Pancreas (tissue), 10 donors: Measurements from ENCODE around the gene PACRG. TPM values are rescaled to one million over a fixed set of nuclear protein-coding genes. Genes with fewer than 3 reads are reported as not detected.

Source experiments
- ATAC-seq, 4 donors: fragments of 200-7000 bp; cut with Tn5 transposase; one replicate each; pipeline versions ENCODE4 v1.8.0 to v1.9.1; 2020; ENCODE audit warnings: mild to moderate bottlenecking in 4 of 4, moderate library complexity in 4 of 4
- DNase-seq, 6 donors: peaks; one replicate each; pipeline ENCODE4 v3.0.0-alpha.2; 2020
- FAIRE-seq: peaks from 2 replicates; lab custom pipeline; 2012; peaks lifted over from hg19 to GRCh38; lab: Jason Lieb, UNC
- H3K27ac ChIP-seq, 4 donors: fragments of 200-600 bp; sonication (generic); 1 replicate in 3 of 4; 2 replicates in 1 of 4; pipeline versions ENCODE4 v1.5.0 to v1.8.0; 2020
- H3K27me3 ChIP-seq, 4 donors: fragments of 200-600 bp; one replicate each; pipeline ENCODE4 v1.8.0; 2021
- H3K36me3 ChIP-seq, 3 donors: fragments of 200-600 bp; sonication (generic) in 1 of 3; one replicate each; pipeline versions ENCODE4 v1.5.0 to v1.8.0; 2020 to 2021
- H3K4me1 ChIP-seq, 3 donors: fragments of 200-600 bp; one replicate each; pipeline ENCODE4 v1.8.0; 2021
- H3K4me3 ChIP-seq, 4 donors: fragments of 200-600 bp; sonication (generic) in 2 of 4; one replicate each; pipeline versions ENCODE4 v1.5.0 to v1.8.0; 2020 to 2021
- H3K9me3 ChIP-seq, 4 donors: fragments of 200-600 bp; one replicate each; pipeline ENCODE4 v1.8.0; 2021
- CTCF ChIP-seq, 4 donors: fragments of 200-600 bp; sonication (generic) in 3 of 4; IDR thresholded peaks; one replicate each; pipeline versions ENCODE4 v1.5.0 to v1.8.0; 2021; ENCODE audit warnings: antibody characterized with exemption in 4 of 4
- WGBS, 2 donors: extraction: QIAGEN DNeasy Blood & Tissue Kit; methylation state at CpG; one replicate each; pipeline ENCODE4 v1.1.7; 2013; 5-methylcytosine and 5-hydroxymethylcytosine counted together
- intact Hi-C, 3 donors: fragments of 100-400 bp; cut with DNase I; formaldehyde crosslinking; loops; one replicate each; pipeline versions ENCODE4 v1.11.1 to v1.14.2; 2022
- polyA plus RNA-seq, 2 donors: library from polyadenylated mRNA; stranded (reverse); fragments of 200-250 nt; gene quantifications; one replicate each; pipeline ENCODE4 v1.2.3, GENCODE V29; 2013
- total RNA-seq, 6 donors: library from RNA; stranded (reverse); fragmentation: NEBNext Ultra II Directional in 4 of 6; extraction: Animal tissue kit (Norgen Biotek cat#: 25700) in 4 of 6; gene quantifications; one replicate each; pipeline versions ENCODE4 v1.2.1 to v1.2.4, GENCODE V29; 2021 to 2023
- donor health status: healthy with polysubstance abuse.
- donor health status: DM: no; HTN: no; CAD: no; lungs with moderate emphysema.
- donor health status: DM: no; HTN: no; CAD: no.
- donor health status: control.
- donor health status: control.
- donor health status: Bipolar disorder and iron deficiency.
- donor health status: DM: yes; HTN: yes; CAD: no.
- donor health status: DM: no; HTN: no; CAD: no.
- donor health status: DM: no; HTN: no; CAD: no.
- donor health status: DM: yes; HTN: yes; CAD: no.

PACRG gene
- total and polyA plus RNA-seq, 8 donors: 2.5 to 7.1 (median 3.5) TPM

GRCh38 chr6:163122365-163122764 lies 394.6 kb downstream of the PACRG start:
- WGBS, 2 donors: 93 to 95% methylated on average over 12 of the region's 12 CpGs
- H3K36me3 ChIP-seq: no peaks in the 10 kb centered on the region
- H3K4me3 ChIP-seq: no peak overlapping the region
- DNase-seq (no peak), FAIRE-seq (no peak), ATAC-seq (no peak)
- H3K27ac ChIP-seq: no peak overlapping the region
- H3K27me3 ChIP-seq: no peaks in the 10 kb centered on the region
- no peaks in the 10 kb centered on the region for H3K9me3 ChIP-seq
- intact Hi-C loops: no loop called here
- TF ChIP-seq CTCF (IDR thresholded peaks at IDR 0.05): no peak
- no peaks in the 10 kb centered on the region for H3K4me1 ChIP-seq

GRCh38 chr6:163123098-163123497 lies 395.3 kb downstream of the PACRG start:
- no peak for ATAC-seq
- no peak for DNase-seq
- Histone ChIP-seq H3K4me3 (no peak overlapping the region), H3K27ac (no peak overlapping the region), H3K36me3 (no peaks in the 10 kb centered on the region), H3K27me3 (no peaks in the 10 kb centered on the region), H3K9me3 (no peaks in the 10 kb centered on the region), H3K4me1 (no peaks in the 10 kb centered on the region)
- FAIRE-seq: no peak
- no peak for TF ChIP-seq CTCF (IDR thresholded peaks at IDR 0.05)
- 79 to 84% methylated on average over 9 of the region's 9 CpGs for WGBS, 2 donors
- intact Hi-C loops: no loop called here

GRCh38 chr6:163126741-163127140 lies 399.0 kb downstream of the PACRG start:
- Histone ChIP-seq H3K9me3 (no peaks in the 10 kb centered on the region), H3K27me3 (no peaks in the 10 kb centered on the region), H3K36me3 (no peaks in the 10 kb centered on the region), H3K27ac (no peak overlapping the region), H3K4me3 (no peak overlapping the region), H3K4me1 (no peaks in the 10 kb centered on the region)
- intact Hi-C loops: no loop called here
- 85 to 92% methylated on average over 4 of the region's 4 CpGs for WGBS, 2 donors
- no peak for FAIRE-seq
- TF ChIP-seq CTCF (IDR thresholded peaks at IDR 0.05): no peak
- DNase-seq: no peak
- ATAC-seq: no peak

GRCh38 chr6:163127587-163127986 lies 399.8 kb downstream of the PACRG start:
- intact Hi-C loops: no loop called here
- 94 to 98% methylated on average over 1 of the region's 1 CpG for WGBS, 2 donors
- no peaks in the 10 kb centered on the region for H3K27me3 ChIP-seq
- TF ChIP-seq CTCF (IDR thresholded peaks at IDR 0.05): no peak
- DNase-seq (no peak), FAIRE-seq (no peak), ATAC-seq (no peak)
- no peaks in the 10 kb centered on the region for H3K9me3 ChIP-seq
- no peak overlapping the region for H3K27ac ChIP-seq
- H3K4me1 ChIP-seq: no peaks in the 10 kb centered on the region
- no peaks in the 10 kb centered on the region for H3K36me3 ChIP-seq
- H3K4me3 ChIP-seq: no peak overlapping the region

- FAIRE-seq (no peak), DNase-seq (no peak), ATAC-seq (no peak)
- no peak overlapping the region for H3K4me3 ChIP-seq
- H3K36me3 ChIP-seq: no peaks in the 10 kb centered on the region
- TF ChIP-seq CTCF (IDR thresholded peaks at IDR 0.05): no peak
- intact Hi-C loops: no loop called here
- no peaks in the 10 kb centered on the region for H3K27me3 ChIP-seq
- 89 to 96% methylated on average over 2 of the region's 2 CpGs for WGBS, 2 donors
- H3K9me3 ChIP-seq: no peaks in the 10 kb centered on the region
- H3K4me1 ChIP-seq: no peaks in the 10 kb centered on the region
- H3K27ac ChIP-seq: no peak overlapping the region
Measured at GRCh38 chr6:163128324-163128723, 400.6 kb downstream of the PACRG start.
